Measurements from ENCODE around the gene PIANP. TPM values are rescaled to one million over a fixed set of nuclear protein-coding genes. Genes with fewer than 3 reads are reported as not detected.

The PIANP gene
- total and polyA plus RNA-seq, 10 of the 15 experiments (the other 5 are each of a cell fraction or from before 2014, with no cell fraction given): 0.08 to 0.12 (median 0.08) TPM; not detected in 7

DNA sequence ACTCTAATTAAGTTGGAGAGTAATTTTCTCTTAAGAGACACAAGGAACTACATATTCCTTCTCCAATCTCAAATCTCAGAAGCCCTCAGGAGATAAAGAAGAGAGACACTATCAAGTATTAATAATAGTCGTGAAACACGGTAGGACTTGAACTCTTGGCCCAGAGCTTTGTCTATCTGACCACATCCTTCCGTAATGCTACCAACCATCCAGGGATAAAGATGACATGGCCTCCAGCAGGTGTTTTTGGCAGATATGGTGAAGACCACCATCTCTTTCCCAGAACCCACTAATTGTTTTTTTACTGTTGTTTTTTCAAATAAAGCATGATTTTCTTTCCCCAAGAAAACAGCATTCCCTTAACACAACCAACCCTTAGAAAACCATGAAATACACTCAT is 14.8 kb downstream of the PIANP start (continued):
- TF ChIP-seq, protein P1, sequence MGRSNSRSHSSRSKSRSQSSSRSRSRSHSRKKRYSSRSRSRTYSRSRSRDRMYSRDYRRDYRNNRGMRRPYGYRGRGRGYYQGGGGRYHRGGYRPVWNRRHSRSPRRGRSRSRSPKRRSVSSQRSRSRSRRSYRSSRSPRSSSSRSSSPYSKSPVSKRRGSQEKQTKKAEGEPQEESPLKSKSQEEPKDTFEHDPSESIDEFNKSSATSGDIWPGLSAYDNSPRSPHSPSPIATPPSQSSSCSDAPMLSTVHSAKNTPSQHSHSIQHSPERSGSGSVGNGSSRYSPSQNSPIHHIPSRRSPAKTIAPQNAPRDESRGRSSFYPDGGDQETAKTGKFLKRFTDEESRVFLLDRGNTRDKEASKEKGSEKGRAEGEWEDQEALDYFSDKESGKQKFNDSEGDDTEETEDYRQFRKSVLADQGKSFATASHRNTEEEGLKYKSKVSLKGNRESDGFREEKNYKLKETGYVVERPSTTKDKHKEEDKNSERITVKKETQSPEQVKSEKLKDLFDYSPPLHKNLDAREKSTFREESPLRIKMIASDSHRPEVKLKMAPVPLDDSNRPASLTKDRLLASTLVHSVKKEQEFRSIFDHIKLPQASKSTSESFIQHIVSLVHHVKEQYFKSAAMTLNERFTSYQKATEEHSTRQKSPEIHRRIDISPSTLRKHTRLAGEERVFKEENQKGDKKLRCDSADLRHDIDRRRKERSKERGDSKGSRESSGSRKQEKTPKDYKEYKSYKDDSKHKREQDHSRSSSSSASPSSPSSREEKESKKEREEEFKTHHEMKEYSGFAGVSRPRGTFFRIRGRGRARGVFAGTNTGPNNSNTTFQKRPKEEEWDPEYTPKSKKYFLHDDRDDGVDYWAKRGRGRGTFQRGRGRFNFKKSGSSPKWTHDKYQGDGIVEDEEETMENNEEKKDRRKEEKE (IDR thresholded peaks at IDR 0.05): no peak

DNA sequence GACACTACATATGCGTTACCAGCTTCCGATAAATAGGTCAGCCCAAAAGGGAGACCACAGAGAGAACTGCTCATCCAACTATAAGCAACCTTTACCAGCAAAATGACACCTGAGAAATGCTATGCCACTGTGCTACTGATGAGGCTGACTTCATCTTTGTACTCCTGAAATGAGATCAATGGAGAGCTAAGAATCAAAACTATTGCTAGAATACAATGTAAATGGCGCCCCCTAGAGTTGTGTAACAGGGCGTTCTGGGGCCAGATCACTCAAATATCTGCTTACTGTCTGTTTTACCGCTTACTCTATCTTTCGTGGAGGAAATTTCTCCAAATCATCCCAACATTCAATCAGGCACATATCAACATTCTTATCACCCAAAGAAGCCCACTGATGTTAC is 16.0 kb downstream of the PIANP start:
- DNase-seq (ENCODE audit: low read depth, low spot score): no peak
- no peaks in the 10 kb centered on the region for H3K27me3 ChIP-seq (replicated peaks in 1 of 2; ENCODE audit: control insufficient read depth in 2 of 2, insufficient read depth in 2 of 2, low read length in 1 of 2)
- ATAC-seq: peak; percentile 15
- H2AFZ ChIP-seq (ENCODE audit: control insufficient read depth, low read depth, low read length): no peak overlapping the region
- intact Hi-C loops (cut with micrococcal nuclease; ENCODE audit: unreplicated experiment): loop anchor here (1.0 to 5.0 kb wide), 3 partner anchors 67 to 168 kb away; partner anchors contain the start of genes CDCA3, NOP2 and USP5
- H4K20me1 ChIP-seq (ENCODE audit: control insufficient read depth, insufficient read depth): 0 out of 2 replicates have a peak, but pooled peaks cover 6% of the 10 kb centered on the region
- H3K36me3 ChIP-seq (ENCODE audit: control insufficient read depth in 2 of 2, insufficient read depth in 2 of 2, low read length in 1 of 2): peaks cover under 1 to 13% of the 10 kb centered on the region in 2 experiments; a peak in 3 of 4 replicates
- SMC1A ChIA-PET (ENCODE audit: uncharacterized antibody, unreplicated experiment): interaction anchor here (0.6 to 2.2 kb wide), 23 partner anchors 10 to 362 kb away, joined by 3 to 13 read pairs (median 5); partner anchors contain the start of gene LPAR5
- H3K4me1 ChIP-seq (ENCODE audit: control insufficient read depth, insufficient read depth, low read length): peaks cover 10% of the 10 kb centered on the region; the same call in 1 of the 2 replicates
- H3K9ac ChIP-seq (ENCODE audit: control insufficient read depth, insufficient read depth, low read length): no peak overlapping the region
- POLR2A ChIA-PET: interaction anchor here (0.5 to 1.0 kb wide), 4 partner anchors 62 to 89 kb away, joined by 3 to 8 read pairs (median 3); no protein-coding TSS in a partner anchor
- no TSS peak for BruUV-seq (replicated peaks)
- in situ Hi-C loops (cut with MboI): loop anchor here (5.0 kb wide), 1 partner anchor 67 kb away; no protein-coding TSS in a partner anchor
- no peak overlapping the region for H3K27ac ChIP-seq (ENCODE audit: control insufficient read depth, insufficient read depth)
- no peak for FAIRE-seq
- peak overlapping the region; percentile 31; the same call in 1 of the 2 replicates for H3K4me2 ChIP-seq (ENCODE audit: control insufficient read depth, insufficient read depth)
- no peaks in the 10 kb centered on the region for H3K9me3 ChIP-seq (replicated peaks; ENCODE audit: control insufficient read depth, insufficient read depth, low read length)
- WGBS (ENCODE audit: insufficient coverage, insufficient replicate concordance, low lambda C conversion rate, missing lambda C conversion rate): 53% methylated on average over 6 of the region's 6 CpGs
- CTCF ChIA-PET: interaction anchor here (0.6 to 4.3 kb wide), 36 partner anchors 10 to 261 kb away, joined by 3 to 24 read pairs (median 7); partner anchors contain the start of gene NOP2
- no peak overlapping the region for H3K4me3 ChIP-seq
- peaks cover 81% of the 10 kb centered on the region for H3K79me2 ChIP-seq (ENCODE audit: control insufficient read depth, insufficient read depth, low read length)
- RAD21 ChIA-PET (ENCODE audit: unreplicated experiment): interaction anchor here (0.6 to 2.0 kb wide), 14 partner anchors 23 to 127 kb away, joined by 3 to 7 read pairs (median 3); partner anchors contain the start of genes COPS7A and LPAR5
- no peak for TF ChIP-seq CREM (IDR thresholded peaks at IDR 0.05; ENCODE audit: low read depth)
- no peak for TF ChIP-seq HDAC6 (IDR thresholded peaks at IDR 0.05; ENCODE audit: unreplicated experiment)
- peak; percentile 9; the same call in 1 of the 2 replicates for TF ChIP-seq JUNB (IDR thresholded peaks at IDR 0.05)
- TF ChIP-seq, protein P2, sequence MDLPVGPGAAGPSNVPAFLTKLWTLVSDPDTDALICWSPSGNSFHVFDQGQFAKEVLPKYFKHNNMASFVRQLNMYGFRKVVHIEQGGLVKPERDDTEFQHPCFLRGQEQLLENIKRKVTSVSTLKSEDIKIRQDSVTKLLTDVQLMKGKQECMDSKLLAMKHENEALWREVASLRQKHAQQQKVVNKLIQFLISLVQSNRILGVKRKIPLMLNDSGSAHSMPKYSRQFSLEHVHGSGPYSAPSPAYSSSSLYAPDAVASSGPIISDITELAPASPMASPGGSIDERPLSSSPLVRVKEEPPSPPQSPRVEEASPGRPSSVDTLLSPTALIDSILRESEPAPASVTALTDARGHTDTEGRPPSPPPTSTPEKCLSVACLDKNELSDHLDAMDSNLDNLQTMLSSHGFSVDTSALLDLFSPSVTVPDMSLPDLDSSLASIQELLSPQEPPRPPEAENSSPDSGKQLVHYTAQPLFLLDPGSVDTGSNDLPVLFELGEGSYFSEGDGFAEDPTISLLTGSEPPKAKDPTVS (IDR thresholded peaks at IDR 0.05; ENCODE audit: low read depth, low read length): no peak
- TF ChIP-seq NRF1 (conservative IDR thresholded peaks at IDR 0.05; ENCODE audit: low read depth, low read length): no peak
- TF ChIP-seq FOXM1 (IDR thresholded peaks at IDR 0.05; ENCODE audit: low read depth, low read length): no peak
- TF ChIP-seq, protein P3, sequence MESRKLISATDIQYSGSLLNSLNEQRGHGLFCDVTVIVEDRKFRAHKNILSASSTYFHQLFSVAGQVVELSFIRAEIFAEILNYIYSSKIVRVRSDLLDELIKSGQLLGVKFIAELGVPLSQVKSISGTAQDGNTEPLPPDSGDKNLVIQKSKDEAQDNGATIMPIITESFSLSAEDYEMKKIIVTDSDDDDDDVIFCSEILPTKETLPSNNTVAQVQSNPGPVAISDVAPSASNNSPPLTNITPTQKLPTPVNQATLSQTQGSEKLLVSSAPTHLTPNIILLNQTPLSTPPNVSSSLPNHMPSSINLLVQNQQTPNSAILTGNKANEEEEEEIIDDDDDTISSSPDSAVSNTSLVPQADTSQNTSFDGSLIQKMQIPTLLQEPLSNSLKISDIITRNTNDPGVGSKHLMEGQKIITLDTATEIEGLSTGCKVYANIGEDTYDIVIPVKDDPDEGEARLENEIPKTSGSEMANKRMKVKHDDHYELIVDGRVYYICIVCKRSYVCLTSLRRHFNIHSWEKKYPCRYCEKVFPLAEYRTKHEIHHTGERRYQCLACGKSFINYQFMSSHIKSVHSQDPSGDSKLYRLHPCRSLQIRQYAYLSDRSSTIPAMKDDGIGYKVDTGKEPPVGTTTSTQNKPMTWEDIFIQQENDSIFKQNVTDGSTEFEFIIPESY (IDR thresholded peaks at IDR 0.05): 0 out of 2 replicates have a peak, but pooled peaks have one; percentile 19
- TF ChIP-seq GABPA (IDR thresholded peaks at IDR 0.05; ENCODE audit: low read depth): no peak
- TF ChIP-seq, protein P4, sequence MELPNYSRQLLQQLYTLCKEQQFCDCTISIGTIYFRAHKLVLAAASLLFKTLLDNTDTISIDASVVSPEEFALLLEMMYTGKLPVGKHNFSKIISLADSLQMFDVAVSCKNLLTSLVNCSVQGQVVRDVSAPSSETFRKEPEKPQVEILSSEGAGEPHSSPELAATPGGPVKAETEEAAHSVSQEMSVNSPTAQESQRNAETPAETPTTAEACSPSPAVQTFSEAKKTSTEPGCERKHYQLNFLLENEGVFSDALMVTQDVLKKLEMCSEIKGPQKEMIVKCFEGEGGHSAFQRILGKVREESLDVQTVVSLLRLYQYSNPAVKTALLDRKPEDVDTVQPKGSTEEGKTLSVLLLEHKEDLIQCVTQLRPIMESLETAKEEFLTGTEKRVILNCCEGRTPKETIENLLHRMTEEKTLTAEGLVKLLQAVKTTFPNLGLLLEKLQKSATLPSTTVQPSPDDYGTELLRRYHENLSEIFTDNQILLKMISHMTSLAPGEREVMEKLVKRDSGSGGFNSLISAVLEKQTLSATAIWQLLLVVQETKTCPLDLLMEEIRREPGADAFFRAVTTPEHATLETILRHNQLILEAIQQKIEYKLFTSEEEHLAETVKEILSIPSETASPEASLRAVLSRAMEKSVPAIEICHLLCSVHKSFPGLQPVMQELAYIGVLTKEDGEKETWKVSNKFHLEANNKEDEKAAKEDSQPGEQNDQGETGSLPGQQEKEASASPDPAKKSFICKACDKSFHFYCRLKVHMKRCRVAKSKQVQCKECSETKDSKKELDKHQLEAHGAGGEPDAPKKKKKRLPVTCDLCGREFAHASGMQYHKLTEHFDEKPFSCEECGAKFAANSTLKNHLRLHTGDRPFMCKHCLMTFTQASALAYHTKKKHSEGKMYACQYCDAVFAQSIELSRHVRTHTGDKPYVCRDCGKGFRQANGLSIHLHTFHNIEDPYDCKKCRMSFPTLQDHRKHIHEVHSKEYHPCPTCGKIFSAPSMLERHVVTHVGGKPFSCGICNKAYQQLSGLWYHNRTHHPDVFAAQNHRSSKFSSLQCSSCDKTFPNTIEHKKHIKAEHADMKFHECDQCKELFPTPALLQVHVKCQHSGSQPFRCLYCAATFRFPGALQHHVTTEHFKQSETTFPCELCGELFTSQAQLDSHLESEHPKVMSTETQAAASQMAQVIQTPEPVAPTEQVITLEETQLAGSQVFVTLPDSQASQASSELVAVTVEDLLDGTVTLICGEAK (IDR thresholded peaks at IDR 0.05; ENCODE audit: borderline replicate concordance): no peak
